ENCODE results near the gene PNKP. TPM values are rescaled to one million over a fixed set of nuclear protein-coding genes. Genes with fewer than 3 reads are reported as not detected.

Gene PNKP
- total and polyA plus RNA-seq, 9 of the 15 experiments (the other 6 are each of a cell fraction or from before 2014, with no cell fraction given), result 2.8 to 85.4 (median 25.3) TPM

GRCh38 chr19:49876422-49877019 is 9.1 kb upstream of the PNKP start (continued):
- TF ChIP-seq ARNT (IDR thresholded peaks at IDR 0.05), result 0 out of 4 replicates have a peak, but pooled peaks of 1 of the 2 experiments have one; percentile 72
- no peak for TF ChIP-seq ZNF778 (CRISPR knock-in tag; IDR thresholded peaks at IDR 0.05)
- TF ChIP-seq NR3C1 (CRISPR knock-in tag; IDR thresholded peaks at IDR 0.05), result no peak
- TF ChIP-seq ZNF695 (CRISPR knock-in tag; IDR thresholded peaks at IDR 0.05), result no peak
- TF ChIP-seq GTF2A2 (tag; IDR thresholded peaks at IDR 0.05), result no peak
- TF ChIP-seq SIRT6 (IDR thresholded peaks at IDR 0.05; ENCODE audit: low read depth, low read length), result no peak
- peak; percentile 63; the same call in 1 of the 2 replicates for TF ChIP-seq NFATC3 (IDR thresholded peaks at IDR 0.05)
- TF ChIP-seq ETS1 (conservative IDR thresholded peaks at IDR 0.05; ENCODE audit: control insufficient read depth, low read depth, low read length), result peak; percentile 80; the same call in 1 of the 2 replicates
- no peak for TF ChIP-seq CBX2 (IDR thresholded peaks at IDR 0.05; ENCODE audit: insufficient read depth, low read length, poor library complexity, severe bottlenecking)
- no peak for TF ChIP-seq KLF16 (IDR thresholded peaks at IDR 0.05)
- TF ChIP-seq TEAD4 (IDR thresholded peaks at IDR 0.05; ENCODE audit: low read length), result no peak
- TF ChIP-seq TEAD4 (CRISPR knock-in tag; IDR thresholded peaks at IDR 0.05; ENCODE audit: borderline replicate concordance), result no peak
- no peak for TF ChIP-seq ZSCAN29 (IDR thresholded peaks at IDR 0.05)
- TF ChIP-seq ELK3 (CRISPR knock-in tag; IDR thresholded peaks at IDR 0.05), result 0 out of 2 replicates have a peak, but pooled peaks have one; percentile 17
- TF ChIP-seq BMI1 (IDR thresholded peaks at IDR 0.05; ENCODE audit: low read length), result no peak
- no peak for TF ChIP-seq ZNF23 (CRISPR knock-in tag; IDR thresholded peaks at IDR 0.05)
- no peak for TF ChIP-seq SMAD2 (IDR thresholded peaks at IDR 0.05; ENCODE audit: low read depth, low read length)
- TF ChIP-seq THAP12 (CRISPR knock-in tag; IDR thresholded peaks at IDR 0.05), result peak; percentile 54; the same call in 1 of the 2 replicates
- TF ChIP-seq ZFP30 (CRISPR knock-in tag; IDR thresholded peaks at IDR 0.05; ENCODE audit: borderline replicate concordance), result no peak
- no peak for TF ChIP-seq U2AF1 (optimal IDR thresholded peaks at IDR 0.05; ENCODE audit: low read depth, low read length)
- TF ChIP-seq GTF3C2 (IDR thresholded peaks at IDR 0.05; ENCODE audit: borderline replicate concordance, extremely low read depth, insufficient read length), result no peak
- TF ChIP-seq ZBED1 (IDR thresholded peaks at IDR 0.05), result 0 out of 2 replicates have a peak, but pooled peaks have one; percentile 58
- no peak for TF ChIP-seq POLR3A (IDR thresholded peaks at IDR 0.05; ENCODE audit: borderline replicate concordance, extremely low read depth, insufficient read depth, insufficient read length)
